Vagina (tissue), 2 donors: ENCODE results near the gene BRD7. TPM values are rescaled to one million over a fixed set of nuclear protein-coding genes. Genes with fewer than 3 reads are reported as not detected.
A peak's percentile ranks its signal among the peaks of the same experiment; 100 is the strongest.

Experiments
- DNase-seq, 2 donors: peaks; one replicate each; pipeline ENCODE4 v3.0.0-alpha.2; 2017; ENCODE audit errors: extremely low spot score in 2 of 2
- H3K27ac ChIP-seq: fragments of 200-600 bp; sonication (generic); one replicate; pipeline ENCODE4 v1.5.1; 2019
- H3K27me3 ChIP-seq: fragments of 200-600 bp; sonication (generic); one replicate; pipeline ENCODE4 v1.5.1; 2019
- H3K36me3 ChIP-seq, 2 donors: fragments of 200-600 bp; sonication (generic); one replicate each; pipeline ENCODE4 v1.5.1; 2017 to 2019
- H3K4me1 ChIP-seq: fragments of 200-600 bp; sonication (generic); one replicate; pipeline ENCODE4 v1.5.1; 2019
- H3K4me3 ChIP-seq, 2 donors: fragments of 200-600 bp; sonication (generic); 1 replicate in 1 of 2; 2 replicates in 1 of 2; pipeline ENCODE4 v1.5.1; 2016 to 2019
- H3K9me3 ChIP-seq: fragments of 200-600 bp; sonication (generic); one replicate; pipeline ENCODE4 v1.5.1; 2019
- POLR2A ChIP-seq, 2 donors: fragments of 450-650 bp; IDR thresholded peaks; one replicate each; pipeline ENCODE4 v1.6.1; 2017; ENCODE audit warnings: antibody characterized with exemption in 2 of 2, mild to moderate bottlenecking in 2 of 2, moderate library complexity in 2 of 2
- POLR2AphosphoS5 ChIP-seq, 2 donors: sonication (generic); formaldehyde crosslinking; IDR thresholded peaks; one replicate each; pipeline ENCODE4 v1.9.0; 2017; ENCODE audit warnings: antibody characterized with exemption in 2 of 2, mild to moderate bottlenecking in 2 of 2, low read depth in 1 of 2; ENCODE audit not compliant: insufficient read depth in 1 of 2
- intact Hi-C: fragments of 100-400 bp; cut with DNase I; formaldehyde crosslinking; loops from one replicate; pipeline ENCODE4 v1.15.1; 2023
- total RNA-seq: library from RNA; depleted of rRNA; stranded (reverse); fragments of >200 nt; gene quantifications from one replicate; pipeline ENCODE4 v1.2.3, GENCODE V29; 2016
- TF ChIP-seq, protein P1 (sequence below), 3 experiments: fragments of 450-650 bp in 2 of 3; fragments of 200-600 bp in 1 of 3; sonication (generic) in 1 of 3; IDR thresholded peaks; one replicate each; pipeline ENCODE4 v1.5.1; 2017 to 2019; ENCODE audit warnings: antibody characterized with exemption in 3 of 3, mild to moderate bottlenecking in 2 of 3, moderate library complexity in 2 of 3

The BRD7 gene
- total RNA-seq, result 49.6 TPM

DNA sequence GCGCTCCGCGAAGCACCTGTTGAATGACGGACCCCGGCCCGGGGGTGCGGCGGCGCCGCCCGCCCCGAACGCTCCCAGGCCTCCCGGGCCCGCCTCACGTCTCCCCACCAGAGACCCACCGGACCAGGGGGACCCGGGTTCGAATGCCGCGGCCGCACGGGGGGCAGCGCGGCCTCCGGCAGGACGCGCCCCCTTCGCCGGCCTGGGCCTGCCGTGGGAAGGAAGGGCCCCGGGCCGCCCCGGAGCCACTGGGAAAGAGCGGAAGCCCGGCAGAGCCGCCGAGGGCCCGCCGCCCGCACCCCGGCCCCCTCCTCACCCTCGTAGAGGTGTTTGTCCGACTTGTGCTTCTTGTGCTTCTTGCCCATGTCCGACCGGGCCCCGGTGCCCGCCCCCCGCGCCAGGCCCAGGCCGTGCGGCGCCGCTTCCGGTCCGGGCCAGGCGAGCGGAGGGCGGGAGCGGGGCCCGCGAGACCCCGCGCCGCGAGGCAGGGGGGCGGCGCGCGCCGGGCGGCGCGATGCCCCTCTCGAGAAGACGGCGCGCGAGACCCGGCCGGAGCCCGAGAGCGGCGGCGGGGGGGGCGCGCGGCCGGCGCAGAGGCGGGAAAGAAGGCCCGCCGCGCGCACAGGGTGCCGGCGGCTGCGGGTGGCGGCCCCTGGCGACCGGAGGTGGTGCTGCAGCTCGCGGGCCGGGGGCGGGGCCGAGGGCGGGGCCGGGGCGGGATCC lies at the start of gene BRD7:
BRD7 (minus strand) TSS at position 579 of the 723 bp plus-strand sequence; CDS start at position 365, 214 bp downstream.
- Histone ChIP-seq H3K27me3 (no peaks in the 10 kb centered on the region), H3K9me3 (no peaks in the 10 kb centered on the region), H3K4me3 (peak within 1 kb of the TSS; percentile 93 to 96), H3K4me1 (peaks cover 31% of the 10 kb centered on the region), H3K36me3 (peaks cover 0 to 4% of the 10 kb centered on the region in 2 donors), H3K27ac (peak within 1 kb of the TSS; percentile 83)
- TF ChIP-seq, protein P1, sequence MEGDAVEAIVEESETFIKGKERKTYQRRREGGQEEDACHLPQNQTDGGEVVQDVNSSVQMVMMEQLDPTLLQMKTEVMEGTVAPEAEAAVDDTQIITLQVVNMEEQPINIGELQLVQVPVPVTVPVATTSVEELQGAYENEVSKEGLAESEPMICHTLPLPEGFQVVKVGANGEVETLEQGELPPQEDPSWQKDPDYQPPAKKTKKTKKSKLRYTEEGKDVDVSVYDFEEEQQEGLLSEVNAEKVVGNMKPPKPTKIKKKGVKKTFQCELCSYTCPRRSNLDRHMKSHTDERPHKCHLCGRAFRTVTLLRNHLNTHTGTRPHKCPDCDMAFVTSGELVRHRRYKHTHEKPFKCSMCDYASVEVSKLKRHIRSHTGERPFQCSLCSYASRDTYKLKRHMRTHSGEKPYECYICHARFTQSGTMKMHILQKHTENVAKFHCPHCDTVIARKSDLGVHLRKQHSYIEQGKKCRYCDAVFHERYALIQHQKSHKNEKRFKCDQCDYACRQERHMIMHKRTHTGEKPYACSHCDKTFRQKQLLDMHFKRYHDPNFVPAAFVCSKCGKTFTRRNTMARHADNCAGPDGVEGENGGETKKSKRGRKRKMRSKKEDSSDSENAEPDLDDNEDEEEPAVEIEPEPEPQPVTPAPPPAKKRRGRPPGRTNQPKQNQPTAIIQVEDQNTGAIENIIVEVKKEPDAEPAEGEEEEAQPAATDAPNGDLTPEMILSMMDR (IDR thresholded peaks at IDR 0.05), result peak in 1 of 3 experiments; percentile 12
- TF ChIP-seq POLR2AphosphoS5 (IDR thresholded peaks at IDR 0.05; ENCODE audit: insufficient read depth in 1 of 2, low read depth in 1 of 2), result no peak
- no peak for DNase-seq
- intact Hi-C loops, result no loop called here

DNA sequence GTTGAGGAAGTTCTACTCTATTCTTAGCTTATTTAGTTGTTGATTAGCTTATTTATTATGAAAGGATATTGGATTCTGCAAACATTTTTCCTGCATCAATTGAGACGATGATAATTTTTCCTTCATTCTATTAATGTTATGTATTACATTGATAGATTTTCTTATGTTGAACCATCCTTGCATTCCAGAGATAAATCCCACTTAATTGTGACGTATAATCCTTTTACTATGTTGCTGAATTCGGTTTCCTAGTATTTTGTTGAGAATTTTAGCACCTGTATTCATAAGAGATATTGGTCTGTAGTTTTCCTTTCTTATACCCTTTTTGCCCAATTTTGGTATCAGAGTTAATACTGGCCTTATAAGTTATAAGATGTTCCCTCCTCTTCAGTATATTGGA lies 47.6 kb upstream of the BRD7 start:
- H3K9me3 ChIP-seq, result peaks cover 11% of the 10 kb centered on the region
- intact Hi-C loops, result no loop called here
- H3K4me3 ChIP-seq, result no peak overlapping the region
- H3K27ac ChIP-seq, result no peak overlapping the region
- no peak for DNase-seq
- no peaks in the 10 kb centered on the region for H3K36me3 ChIP-seq
- TF ChIP-seq, protein P1 (IDR thresholded peaks at IDR 0.05), result no peak
- no peak for TF ChIP-seq POLR2A (IDR thresholded peaks at IDR 0.05)
- TF ChIP-seq POLR2AphosphoS5 (IDR thresholded peaks at IDR 0.05; ENCODE audit: insufficient read depth in 1 of 2, low read depth in 1 of 2), result no peak
- H3K27me3 ChIP-seq, result no peaks in the 10 kb centered on the region
- no peaks in the 10 kb centered on the region for H3K4me1 ChIP-seq

DNA sequence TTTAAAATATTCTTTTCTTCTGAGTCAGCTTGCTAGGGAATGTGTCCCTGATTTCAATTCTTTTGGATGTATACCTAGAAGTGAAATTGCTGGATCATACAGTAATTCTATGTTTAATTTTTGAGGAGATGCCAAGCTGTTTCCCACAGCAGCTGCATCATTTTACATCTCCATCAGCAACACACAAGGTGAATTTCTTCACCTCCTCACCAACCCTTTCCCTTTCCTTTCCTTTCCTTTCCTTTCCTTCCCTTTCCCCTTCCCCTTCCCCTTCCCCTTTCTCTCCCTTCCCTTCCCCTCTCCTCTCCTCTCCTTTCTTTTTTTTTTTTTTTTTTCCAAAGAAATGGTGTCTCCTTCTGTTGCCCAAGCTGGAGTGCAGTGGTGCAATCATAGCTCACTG lies 45.4 kb upstream of the BRD7 start:
- Histone ChIP-seq H3K27me3 (no peaks in the 10 kb centered on the region), H3K4me1 (no peaks in the 10 kb centered on the region), H3K27ac (no peak overlapping the region), H3K4me3 (no peak overlapping the region), H3K36me3 (no peaks in the 10 kb centered on the region), H3K9me3 (peaks cover 11% of the 10 kb centered on the region)
- intact Hi-C loops, result no loop called here
- no peak for DNase-seq
- TF ChIP-seq POLR2A (IDR thresholded peaks at IDR 0.05) (no peak), POLR2AphosphoS5 (IDR thresholded peaks at IDR 0.05; ENCODE audit: insufficient read depth in 1 of 2, low read depth in 1 of 2) (no peak)
- TF ChIP-seq, protein P1 (IDR thresholded peaks at IDR 0.05), result no peak

DNA sequence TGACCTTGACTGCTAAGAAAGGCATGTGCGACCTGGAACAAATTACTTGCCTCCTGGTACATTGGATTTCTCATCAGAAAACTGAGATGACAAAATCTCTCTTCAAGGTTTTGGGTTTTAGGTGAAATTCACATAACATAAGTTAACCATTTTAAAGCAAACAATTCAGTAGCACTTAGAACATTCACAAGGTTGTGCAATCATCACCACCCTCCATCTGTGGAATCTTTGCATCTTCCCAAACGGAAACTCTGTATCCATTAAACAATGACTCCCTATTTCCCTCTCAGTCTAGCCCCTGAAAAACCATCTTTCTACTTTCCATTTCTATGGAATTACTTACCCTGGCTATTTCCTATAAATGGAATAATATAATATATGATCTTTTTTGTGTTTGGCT lies 42.2 kb upstream of the BRD7 start:
- no peak overlapping the region for H3K4me3 ChIP-seq
- DNase-seq, result no peak
- no peak overlapping the region for H3K27ac ChIP-seq
- TF ChIP-seq POLR2AphosphoS5 (IDR thresholded peaks at IDR 0.05; ENCODE audit: insufficient read depth in 1 of 2, low read depth in 1 of 2) (no peak), POLR2A (IDR thresholded peaks at IDR 0.05) (no peak)
- TF ChIP-seq, protein P1 (IDR thresholded peaks at IDR 0.05), result no peak
- H3K4me1 ChIP-seq, result no peaks in the 10 kb centered on the region
- no peaks in the 10 kb centered on the region for H3K36me3 ChIP-seq
- peaks cover 1% of the 10 kb centered on the region for H3K9me3 ChIP-seq
- intact Hi-C loops, result no loop called here
- H3K27me3 ChIP-seq, result no peaks in the 10 kb centered on the region

DNA sequence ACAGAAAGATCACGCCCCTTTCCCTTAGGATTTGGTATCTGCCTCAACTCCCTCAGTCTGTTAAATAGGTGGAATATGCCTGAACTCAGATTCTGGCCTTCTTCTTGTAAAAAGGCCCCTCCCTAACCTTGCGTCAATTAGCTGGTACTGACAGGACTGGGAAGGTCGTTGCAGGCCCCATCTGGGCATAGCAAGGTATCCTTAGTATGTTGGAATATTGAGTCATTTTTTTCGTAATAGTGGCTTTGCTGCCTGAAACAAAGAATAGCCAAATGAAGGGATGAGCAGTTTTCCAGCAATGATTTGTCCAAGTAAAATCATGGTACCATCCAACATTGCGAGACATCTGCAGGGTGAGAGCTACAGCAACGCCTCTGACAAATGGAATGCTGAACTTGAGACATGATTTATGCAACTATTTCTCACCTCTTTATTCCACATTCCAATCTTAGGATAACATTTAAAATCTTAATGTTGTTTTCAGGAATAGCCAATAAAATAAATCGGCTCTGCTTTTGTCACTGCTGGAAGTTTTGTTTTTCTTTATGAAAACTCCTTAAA lies 39.3 kb upstream of the BRD7 start:
- Histone ChIP-seq H3K4me3 (no peak overlapping the region), H3K27me3 (no peaks in the 10 kb centered on the region), H3K9me3 (no peaks in the 10 kb centered on the region), H3K4me1 (no peaks in the 10 kb centered on the region), H3K27ac (no peak overlapping the region), H3K36me3 (no peaks in the 10 kb centered on the region)
- DNase-seq, result peak in 1 of 2 donors; percentile 44
- intact Hi-C loops, result no loop called here
- TF ChIP-seq POLR2A (IDR thresholded peaks at IDR 0.05) (no peak), POLR2AphosphoS5 (IDR thresholded peaks at IDR 0.05; ENCODE audit: insufficient read depth in 1 of 2, low read depth in 1 of 2) (no peak)
- TF ChIP-seq, protein P1 (IDR thresholded peaks at IDR 0.05), result no peak
